ENCODE data around the gene KCNE4. TPM values are rescaled to one million over a fixed set of nuclear protein-coding genes. Genes with fewer than 3 reads are reported as not detected.

Gene KCNE4
- total RNA-seq, 1 experiment from 2014 or later: not detected

- intact Hi-C loops (cut with micrococcal nuclease): no loop called here
- Histone ChIP-seq H4K20me1 (ENCODE audit: low read length) (no peaks in the 10 kb centered on the region), H3K4me3 (ENCODE audit: low read length) (no peak overlapping the region), H3K27ac (ENCODE audit: low read length) (no peak overlapping the region), H3K9me2 (replicated peaks; ENCODE audit: low read length) (no peaks in the 10 kb centered on the region), H2AFZ (ENCODE audit: low read length) (no peak overlapping the region), H3K4me1 (ENCODE audit: insufficient read depth, low read length) (no peaks in the 10 kb centered on the region), H3K4me2 (ENCODE audit: low read length) (no peak overlapping the region), H3F3A (ENCODE audit: low read length, unreplicated experiment) (no peaks in the 10 kb centered on the region), H3K79me2 (ENCODE audit: low read length) (no peaks in the 10 kb centered on the region), H3K36me3 (ENCODE audit: low read depth, low read length) (no peaks in the 10 kb centered on the region), H3K9ac (ENCODE audit: low read length) (no peak overlapping the region), H3K27me3 (ENCODE audit: low read length) (no peaks in the 10 kb centered on the region), H3K9me3 (ENCODE audit: low read length) (no peaks in the 10 kb centered on the region)
- ChIA-PET POLR2A (ENCODE audit: unreplicated experiment) (no interaction called here), CTCF (no interaction called here)
- TF ChIP-seq EZH2phosphoT487 (IDR thresholded peaks at IDR 0.05; ENCODE audit: borderline replicate concordance, low read length): no peak
- TF ChIP-seq EZH2 (IDR thresholded peaks at IDR 0.05; ENCODE audit: low read length, unreplicated experiment): no peak
- no peak for TF ChIP-seq CTCF (conservative IDR thresholded peaks at IDR 0.05; ENCODE audit: low read depth, low read length)
- no peak for DNase-seq
- no TSS peak for BruUV-seq (replicated peaks)
- ATAC-seq: no peak
These were observed 40.7 kb downstream of the KCNE4 start for GRCh38 chr2:223092667-223093066.

DNA sequence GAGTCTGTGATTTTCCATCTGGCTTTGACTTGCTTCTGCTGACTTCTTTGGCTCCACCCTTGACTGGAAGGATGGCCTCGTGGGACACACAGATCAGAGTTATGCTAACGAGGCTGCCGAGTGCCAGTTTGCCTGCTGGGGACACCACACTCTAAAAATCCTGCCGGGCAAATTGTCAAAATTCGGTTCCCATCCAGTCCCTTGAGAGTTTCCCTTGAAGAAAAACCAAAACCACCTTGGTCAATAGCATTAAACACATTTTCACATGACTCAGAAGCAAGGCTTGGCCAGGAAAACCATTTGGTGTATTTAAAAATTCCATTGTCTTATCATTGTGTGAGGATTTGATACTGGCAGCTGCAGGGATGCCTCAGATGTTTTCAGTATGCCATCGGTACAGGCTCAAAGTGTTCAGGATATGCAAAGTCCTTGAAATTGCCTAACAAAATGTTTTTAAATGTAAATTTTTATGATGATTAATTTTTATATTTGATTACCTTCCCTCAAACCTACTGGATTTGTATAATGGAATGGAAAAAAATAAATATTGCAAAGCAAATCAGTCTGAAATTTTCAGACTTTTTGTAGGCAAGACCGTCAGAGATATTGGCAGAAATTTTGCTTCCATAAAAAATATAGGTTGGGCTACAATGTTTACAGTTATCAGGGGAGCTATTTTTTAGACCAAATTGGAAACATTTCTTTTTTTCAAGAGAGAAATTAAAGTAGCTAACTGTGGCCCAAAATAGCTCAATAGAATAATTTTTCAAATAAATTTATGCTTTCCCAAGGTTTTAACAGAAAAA lies 41.6 kb downstream of the KCNE4 start:
- ATAC-seq: peak; percentile 15
- BruUV-seq (replicated peaks): no TSS peak
- H3K36me3 ChIP-seq (ENCODE audit: low read depth, low read length): no peaks in the 10 kb centered on the region
- H3K9me3 ChIP-seq (ENCODE audit: low read length): no peaks in the 10 kb centered on the region
- intact Hi-C loops (cut with micrococcal nuclease): no loop called here
- CTCF ChIA-PET: no interaction called here
- no peaks in the 10 kb centered on the region for H3K9me2 ChIP-seq (replicated peaks; ENCODE audit: low read length)
- peak; percentile 21 for DNase-seq
- TF ChIP-seq EZH2phosphoT487 (IDR thresholded peaks at IDR 0.05; ENCODE audit: borderline replicate concordance, low read length) (no peak), EZH2 (IDR thresholded peaks at IDR 0.05; ENCODE audit: low read length, unreplicated experiment) (no peak), CTCF (conservative IDR thresholded peaks at IDR 0.05; ENCODE audit: low read depth, low read length) (no peak)
- H3K27ac ChIP-seq (ENCODE audit: low read length): no peak overlapping the region
- no peaks in the 10 kb centered on the region for H3K27me3 ChIP-seq (ENCODE audit: low read length)
- no peak overlapping the region for H3K4me2 ChIP-seq (ENCODE audit: low read length)
- POLR2A ChIA-PET (ENCODE audit: unreplicated experiment): no interaction called here
- no peaks in the 10 kb centered on the region for H3K4me1 ChIP-seq (ENCODE audit: insufficient read depth, low read length)
- H3K9ac ChIP-seq (ENCODE audit: low read length): no peak overlapping the region
- no peaks in the 10 kb centered on the region for H3K79me2 ChIP-seq (ENCODE audit: low read length)
- H3K4me3 ChIP-seq (ENCODE audit: low read length): no peak overlapping the region
- no peak overlapping the region for H2AFZ ChIP-seq (ENCODE audit: low read length)
- H3F3A ChIP-seq (ENCODE audit: low read length, unreplicated experiment): no peaks in the 10 kb centered on the region
- H4K20me1 ChIP-seq (ENCODE audit: low read length): no peaks in the 10 kb centered on the region

DNA sequence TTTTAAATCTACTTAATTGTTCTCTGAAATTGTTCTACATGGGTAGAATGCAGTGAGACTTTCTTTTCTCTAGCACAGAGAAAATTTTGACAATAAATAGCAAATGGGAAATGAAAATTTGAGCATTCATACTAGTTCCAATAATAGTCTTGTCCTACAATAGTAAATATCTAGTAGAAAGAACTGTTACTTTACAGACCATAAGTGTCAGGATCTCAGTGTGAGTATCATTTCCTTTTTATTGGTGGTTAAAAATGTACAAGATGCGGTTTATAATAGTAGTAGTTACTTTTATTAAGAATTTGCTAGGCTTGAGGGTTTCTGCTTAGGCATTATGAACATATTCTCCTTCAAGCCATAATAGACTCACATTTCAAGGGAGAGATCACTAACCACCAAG lies 43.2 kb downstream of the KCNE4 start:
- BruUV-seq (replicated peaks): no TSS peak
- Histone ChIP-seq H4K20me1 (ENCODE audit: low read length) (no peaks in the 10 kb centered on the region), H3K4me1 (ENCODE audit: insufficient read depth, low read length) (no peaks in the 10 kb centered on the region), H3K4me3 (ENCODE audit: low read length) (no peak overlapping the region), H2AFZ (ENCODE audit: low read length) (no peak overlapping the region), H3K27me3 (ENCODE audit: low read length) (no peaks in the 10 kb centered on the region), H3K9ac (ENCODE audit: low read length) (no peak overlapping the region), H3K4me2 (ENCODE audit: low read length) (no peak overlapping the region), H3K79me2 (ENCODE audit: low read length) (no peaks in the 10 kb centered on the region), H3K9me2 (replicated peaks; ENCODE audit: low read length) (no peaks in the 10 kb centered on the region), H3K27ac (ENCODE audit: low read length) (no peak overlapping the region), H3K9me3 (ENCODE audit: low read length) (no peaks in the 10 kb centered on the region), H3F3A (ENCODE audit: low read length, unreplicated experiment) (no peaks in the 10 kb centered on the region), H3K36me3 (ENCODE audit: low read depth, low read length) (no peaks in the 10 kb centered on the region)
- TF ChIP-seq CTCF (conservative IDR thresholded peaks at IDR 0.05; ENCODE audit: low read depth, low read length) (no peak), EZH2 (IDR thresholded peaks at IDR 0.05; ENCODE audit: low read length, unreplicated experiment) (no peak), EZH2phosphoT487 (IDR thresholded peaks at IDR 0.05; ENCODE audit: borderline replicate concordance, low read length) (no peak)
- CTCF ChIA-PET: no interaction called here
- POLR2A ChIA-PET (ENCODE audit: unreplicated experiment): no interaction called here
- intact Hi-C loops (cut with micrococcal nuclease): no loop called here
- no peak for ATAC-seq
- DNase-seq: no peak

Data from PC-3 (cell line).